ENCODE data around the gene RNF44. TPM values are rescaled to one million over a fixed set of nuclear protein-coding genes. Genes with fewer than 3 reads are reported as not detected.

Gene RNF44
- total RNA-seq, 1 donor from 2014 or later: 153 TPM

GRCh38 chr5:176535101-176535663 lies 2.0 kb downstream of the RNF44 start:
- no peaks in the 10 kb centered on the region for H3K9me3 Mint-ChIP-seq (ENCODE audit: low read depth)
- peak overlapping the region; percentile 99 for H3K27ac Mint-ChIP-seq
- H3K36me3 Mint-ChIP-seq (ENCODE audit: insufficient read depth): peaks cover 3% of the 10 kb centered on the region
- peak overlapping the region; percentile 97 for H3K4me3 Mint-ChIP-seq (ENCODE audit: low read depth)
- H3K4me1 Mint-ChIP-seq (ENCODE audit: low read depth): peaks cover 25% of the 10 kb centered on the region
- DNase-seq (ENCODE audit: low spot score, unreplicated experiment): no peak
- TF ChIP-seq CTCF (IDR thresholded peaks at IDR 0.05; ENCODE audit: unreplicated experiment): no peak
- no peaks in the 10 kb centered on the region for H3K27me3 Mint-ChIP-seq

GRCh38 chr5:176534640-176535039 lies 2.6 kb downstream of the RNF44 start:
- peaks cover 25% of the 10 kb centered on the region for H3K4me1 Mint-ChIP-seq (ENCODE audit: low read depth)
- peak overlapping the region; percentile 79 for H3K27ac Mint-ChIP-seq
- no peaks in the 10 kb centered on the region for H3K9me3 Mint-ChIP-seq (ENCODE audit: low read depth)

DNA sequence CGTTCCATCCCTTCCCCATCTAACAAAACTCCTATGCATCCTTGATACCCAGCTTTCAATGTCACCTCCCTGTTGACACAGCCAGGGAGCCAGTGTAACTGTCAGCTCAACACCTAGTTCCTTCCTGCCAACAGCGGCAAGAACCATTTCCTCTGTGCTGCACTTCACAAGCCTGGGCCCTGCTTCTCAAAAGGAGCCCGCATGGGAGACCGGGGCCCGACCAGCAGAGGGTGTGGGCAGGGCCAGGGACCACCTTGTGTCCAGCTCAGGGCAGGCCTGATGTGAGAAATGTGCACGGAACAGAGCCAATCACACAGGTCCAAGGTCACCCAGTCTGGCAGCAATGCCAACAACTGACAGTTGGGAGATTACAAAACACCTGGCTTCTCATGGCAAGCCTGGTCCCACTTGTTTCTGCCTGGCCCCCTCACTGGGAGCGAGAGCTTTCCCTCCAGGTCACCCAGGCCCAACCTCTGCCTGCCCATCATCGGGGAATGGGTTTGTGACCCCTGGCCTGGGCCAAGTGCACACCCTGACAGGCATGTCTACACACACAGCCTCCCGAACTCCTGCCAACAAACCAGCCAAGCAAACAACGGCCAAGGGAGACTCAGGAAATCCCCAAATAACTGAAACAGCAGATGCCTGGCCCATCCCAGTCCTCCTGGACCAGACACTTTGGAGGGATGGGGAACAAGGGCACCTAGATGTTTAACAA lies 3.1 kb downstream of the RNF44 start:
- DNase-seq (ENCODE audit: low spot score, unreplicated experiment): no peak
- peaks cover 25% of the 10 kb centered on the region for H3K4me1 Mint-ChIP-seq (ENCODE audit: low read depth)
- no peaks in the 10 kb centered on the region for H3K27me3 Mint-ChIP-seq
- H3K27ac Mint-ChIP-seq: peak overlapping the region; percentile 49
- no peak for TF ChIP-seq CTCF (IDR thresholded peaks at IDR 0.05; ENCODE audit: unreplicated experiment)
- peaks cover 4% of the 10 kb centered on the region for H3K36me3 Mint-ChIP-seq (ENCODE audit: insufficient read depth)
- H3K4me3 Mint-ChIP-seq (ENCODE audit: low read depth): peak overlapping the region; percentile 97
- no peaks in the 10 kb centered on the region for H3K9me3 Mint-ChIP-seq (ENCODE audit: low read depth)

More at GRCh38 chr5:176534640-176535039, 2.6 kb downstream of the RNF44 start:
- no peaks in the 10 kb centered on the region for H3K27me3 Mint-ChIP-seq
- H3K36me3 Mint-ChIP-seq (ENCODE audit: insufficient read depth): peaks cover 3% of the 10 kb centered on the region
- TF ChIP-seq CTCF (IDR thresholded peaks at IDR 0.05; ENCODE audit: unreplicated experiment): no peak
- DNase-seq (ENCODE audit: low spot score, unreplicated experiment): no peak
- peak overlapping the region; percentile 97 for H3K4me3 Mint-ChIP-seq (ENCODE audit: low read depth)

DNA sequence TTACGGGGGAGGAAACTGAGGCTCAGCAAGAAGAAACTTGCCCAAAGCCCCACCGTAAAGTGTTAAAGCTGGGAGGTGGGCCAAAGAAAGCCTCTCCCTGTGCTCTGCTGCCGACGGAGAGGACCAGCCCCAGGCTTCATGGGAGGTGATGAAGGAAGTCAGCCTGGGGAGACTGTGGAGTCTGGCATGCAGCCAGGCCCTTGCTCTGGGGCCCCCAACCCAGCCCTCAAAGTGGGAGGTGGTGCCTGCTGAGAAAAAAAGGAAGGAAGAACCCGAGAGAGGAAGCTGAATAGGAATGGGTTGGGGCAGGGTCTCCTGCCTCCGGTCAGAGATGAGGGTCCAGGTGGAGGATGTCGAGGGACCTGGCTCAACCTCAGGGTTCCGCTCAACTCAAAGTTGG lies 3.8 kb downstream of the RNF44 start:
- Mint-ChIP-seq H3K4me3 (ENCODE audit: low read depth) (peak overlapping the region; percentile 38), H3K27me3 (no peaks in the 10 kb centered on the region), H3K4me1 (ENCODE audit: low read depth) (peaks cover 25% of the 10 kb centered on the region), H3K27ac (peak overlapping the region; percentile 71), H3K36me3 (ENCODE audit: insufficient read depth) (peaks cover 4% of the 10 kb centered on the region), H3K9me3 (ENCODE audit: low read depth) (no peaks in the 10 kb centered on the region)
- DNase-seq (ENCODE audit: low spot score, unreplicated experiment): no peak
- TF ChIP-seq CTCF (IDR thresholded peaks at IDR 0.05; ENCODE audit: unreplicated experiment): no peak

DNA sequence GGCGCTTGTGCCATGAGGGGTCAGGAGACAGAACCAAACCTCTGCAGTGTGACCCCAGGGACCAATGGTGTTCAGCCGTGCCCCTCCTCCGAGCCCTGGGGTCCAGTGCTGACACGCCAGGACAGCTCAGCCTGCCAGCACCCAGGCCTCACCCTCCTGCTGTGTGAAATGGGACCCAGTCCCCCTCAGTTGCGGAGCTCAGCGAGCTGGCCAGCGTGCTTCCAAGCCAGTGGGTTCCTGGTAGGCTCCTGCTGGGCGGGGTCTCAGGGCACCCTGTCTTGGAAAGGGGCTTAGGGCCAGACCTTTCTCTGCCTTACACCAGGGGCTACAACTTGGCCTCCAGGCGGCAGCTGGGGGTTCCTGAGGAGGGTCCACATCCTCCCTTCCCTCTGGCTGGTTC lies 4.4 kb downstream of the RNF44 start:
- H3K9me3 Mint-ChIP-seq (ENCODE audit: low read depth): no peaks in the 10 kb centered on the region
- H3K27ac Mint-ChIP-seq: no peak overlapping the region
- no peak for DNase-seq (ENCODE audit: low spot score, unreplicated experiment)
- H3K4me3 Mint-ChIP-seq (ENCODE audit: low read depth): no peak overlapping the region
- H3K27me3 Mint-ChIP-seq: no peaks in the 10 kb centered on the region
- peaks cover 23% of the 10 kb centered on the region for H3K4me1 Mint-ChIP-seq (ENCODE audit: low read depth)
- H3K36me3 Mint-ChIP-seq (ENCODE audit: insufficient read depth): peaks cover 5% of the 10 kb centered on the region
- TF ChIP-seq CTCF (IDR thresholded peaks at IDR 0.05; ENCODE audit: unreplicated experiment): no peak

Data from progenitor cell of endocrine pancreas (in vitro differentiated cells).